Tibial nerve (tissue), 3 donors: ENCODE results near the gene CDH4.

Source experiments
- POLR2A ChIP-seq, 2 donors: fragments of 450-650 bp; IDR thresholded peaks; one replicate each; pipeline ENCODE4 v1.6.1; 2017; ENCODE audit warnings: antibody characterized with exemption in 2 of 2, mild to moderate bottlenecking in 2 of 2, moderate library complexity in 2 of 2
- TF ChIP-seq, protein P1 (sequence below), 5 experiments: fragments of 200-600 bp in 3 of 5; fragments of 450-650 bp in 2 of 5; sonication (generic) in 3 of 5; IDR thresholded peaks; one replicate each; pipeline ENCODE4 v1.5.1; 2016 to 2019; ENCODE audit warnings: antibody characterized with exemption in 5 of 5, mild to moderate bottlenecking in 3 of 5, moderate library complexity in 2 of 5

- TF ChIP-seq, protein P1, sequence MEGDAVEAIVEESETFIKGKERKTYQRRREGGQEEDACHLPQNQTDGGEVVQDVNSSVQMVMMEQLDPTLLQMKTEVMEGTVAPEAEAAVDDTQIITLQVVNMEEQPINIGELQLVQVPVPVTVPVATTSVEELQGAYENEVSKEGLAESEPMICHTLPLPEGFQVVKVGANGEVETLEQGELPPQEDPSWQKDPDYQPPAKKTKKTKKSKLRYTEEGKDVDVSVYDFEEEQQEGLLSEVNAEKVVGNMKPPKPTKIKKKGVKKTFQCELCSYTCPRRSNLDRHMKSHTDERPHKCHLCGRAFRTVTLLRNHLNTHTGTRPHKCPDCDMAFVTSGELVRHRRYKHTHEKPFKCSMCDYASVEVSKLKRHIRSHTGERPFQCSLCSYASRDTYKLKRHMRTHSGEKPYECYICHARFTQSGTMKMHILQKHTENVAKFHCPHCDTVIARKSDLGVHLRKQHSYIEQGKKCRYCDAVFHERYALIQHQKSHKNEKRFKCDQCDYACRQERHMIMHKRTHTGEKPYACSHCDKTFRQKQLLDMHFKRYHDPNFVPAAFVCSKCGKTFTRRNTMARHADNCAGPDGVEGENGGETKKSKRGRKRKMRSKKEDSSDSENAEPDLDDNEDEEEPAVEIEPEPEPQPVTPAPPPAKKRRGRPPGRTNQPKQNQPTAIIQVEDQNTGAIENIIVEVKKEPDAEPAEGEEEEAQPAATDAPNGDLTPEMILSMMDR (IDR thresholded peaks at IDR 0.05) = no peak
- TF ChIP-seq POLR2A (IDR thresholded peaks at IDR 0.05) = no peak
These were observed 349.8 kb downstream of the CDH4 start for GRCh38 chr20:61601853-61602252.
